Endodermal cell (in vitro differentiated cells): ENCODE results near the gene VAV3. TPM values are rescaled to one million over a fixed set of nuclear protein-coding genes. Genes with fewer than 3 reads are reported as not detected.

Experiments
- DNase-seq: peaks from one replicate; pipeline ENCODE4 v3.0.0-alpha.2; 2017
- H3K27ac ChIP-seq: 2 replicates; pipeline ENCODE4 v1.5.1; 2013; ENCODE audit warnings: mild to moderate bottlenecking, low read depth, low read length, moderate library complexity
- H3K27me3 ChIP-seq: 2 replicates; pipeline ENCODE4 v1.6.1; 2013; ENCODE audit warnings: mild to moderate bottlenecking, low read length, moderate library complexity; ENCODE audit not compliant: insufficient read depth, control insufficient read depth, poor library complexity, severe bottlenecking
- H3K36me3 ChIP-seq: 2 replicates; pipeline ENCODE4 v1.7.0; 2013; ENCODE audit warnings: mild to moderate bottlenecking, low read length, moderate library complexity; ENCODE audit not compliant: control insufficient read depth, insufficient read depth
- H3K4me1 ChIP-seq: one replicate; pipeline ENCODE4 v1.7.0; 2013; ENCODE audit warnings: low read length; ENCODE audit not compliant: control insufficient read depth, insufficient read depth
- H3K4me3 ChIP-seq: 2 replicates; pipeline ENCODE4 v1.5.1; 2013; ENCODE audit warnings: mild to moderate bottlenecking, low read length, moderate library complexity
- H3K9ac ChIP-seq: 2 replicates; pipeline ENCODE4 v1.6.1; 2013; ENCODE audit warnings: mild to moderate bottlenecking, low read length, moderate library complexity; ENCODE audit not compliant: poor library complexity, severe bottlenecking; ENCODE audit errors: extremely low read depth
- H3K9me3 ChIP-seq: 2 replicates; pipeline ENCODE4 v1.6.1; 2013; ENCODE audit warnings: mild to moderate bottlenecking, low read length, moderate library complexity; ENCODE audit not compliant: control insufficient read depth
- H3K27ac Mint-ChIP-seq: 2 replicates; pipeline ENCODE4 v1.8.0; 2020; ENCODE audit warnings: mixed read lengths
- H3K27me3 Mint-ChIP-seq: 2 replicates; pipeline ENCODE4 v1.8.0; 2021; ENCODE audit warnings: mild to moderate bottlenecking, mixed read lengths; ENCODE audit not compliant: insufficient read depth
- H3K36me3 Mint-ChIP-seq: 2 replicates; pipeline ENCODE4 v1.8.0; 2020; ENCODE audit warnings: low read depth, mixed read lengths
- H3K4me1 Mint-ChIP-seq: 2 replicates; pipeline ENCODE4 v1.8.0; 2020; ENCODE audit warnings: mixed read lengths
- H3K4me3 Mint-ChIP-seq: 2 replicates; pipeline ENCODE4 v1.8.0; 2020; ENCODE audit warnings: mild to moderate bottlenecking, moderate library complexity, mixed read lengths
- H3K9me3 Mint-ChIP-seq: 2 replicates; pipeline ENCODE4 v1.8.0; 2020; ENCODE audit warnings: mild to moderate bottlenecking, mixed read lengths
- CTCF ChIP-seq: fragments of 200-600 bp; sonication (generic); conservative IDR thresholded peaks from 2 replicates; pipeline ENCODE4 v1.5.0; 2021; ENCODE audit warnings: antibody characterized with exemption, mild to moderate bottlenecking
- WGBS, 2 experiments: methylation state at CpG; one replicate each; pipeline versions ENCODE4 v1.1.5 to v1.1.7; 2013; ENCODE audit warnings: missing lambda C conversion rate in 2 of 2, mixed read lengths in 1 of 2; ENCODE audit not compliant: insufficient coverage in 1 of 2, insufficient read length in 1 of 2; 5-methylcytosine and 5-hydroxymethylcytosine counted together
- total RNA-seq, 2 donors: library from RNA; stranded (reverse); fragmentation: NEBNext Ultra II Directional in 1 of 2; extraction: Animal tissue kit (Norgen Biotek cat#: 25700) in 1 of 2; gene quantifications; 2 replicates in 1 of 2; 3 replicates in 1 of 2; pipeline ENCODE4 v1.2.1, GENCODE V29; 2021

VAV3 gene
- total RNA-seq, 2 donors from 2014 or later, result 6.9 to 9.6 TPM

DNA sequence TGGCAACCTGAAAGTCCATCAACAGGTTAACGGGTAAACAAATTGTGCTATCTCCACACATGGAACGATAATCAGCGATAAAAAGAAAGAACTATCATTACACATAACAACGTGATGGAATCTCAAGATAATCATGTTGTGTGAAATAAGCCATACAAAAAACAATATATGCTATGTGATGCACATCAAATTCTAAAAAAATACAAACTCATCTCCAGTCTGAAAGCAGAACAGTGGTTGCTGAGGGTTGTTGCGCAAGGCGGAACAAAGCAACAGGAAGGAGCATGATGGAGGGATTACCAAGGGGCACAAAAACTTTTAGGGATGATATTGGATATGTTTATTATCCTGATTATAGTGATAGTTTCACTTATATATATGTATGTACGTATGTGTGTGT is 324.8 kb downstream of the VAV3 start:
- TF ChIP-seq CTCF, result no peak
- no peaks in the 10 kb centered on the region for H3K9me3 Mint-ChIP-seq
- peaks cover 4% of the 10 kb centered on the region for H3K4me1 Mint-ChIP-seq

DNA sequence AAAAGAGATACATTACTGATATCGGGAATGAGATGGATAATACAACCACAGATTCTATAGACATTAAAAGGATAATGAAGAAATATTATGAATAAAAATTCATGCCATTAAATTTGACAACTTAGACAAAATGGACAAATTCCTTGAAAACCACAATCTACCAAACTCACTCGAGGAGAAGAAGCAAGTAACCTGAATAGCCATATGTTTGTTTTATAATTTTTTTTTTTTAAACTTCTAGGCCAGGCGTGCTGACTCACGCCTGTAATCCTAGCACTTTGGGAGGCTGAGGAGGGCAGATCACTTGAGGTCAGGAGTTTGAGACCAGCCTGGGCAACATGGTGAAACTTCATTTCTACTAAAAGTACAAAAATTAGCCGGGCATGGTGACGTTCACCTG is 327.9 kb downstream of the VAV3 start:
- Mint-ChIP-seq H3K4me1 (peaks cover 6% of the 10 kb centered on the region), H3K36me3 (peaks cover 12% of the 10 kb centered on the region), H3K27me3 (no peaks in the 10 kb centered on the region), H3K27ac (no peak overlapping the region), H3K4me3 (no peak overlapping the region), H3K9me3 (peaks cover 7% of the 10 kb centered on the region)
- DNase-seq, result no peak
- no peak overlapping the region for H3K9ac ChIP-seq
- no peaks in the 10 kb centered on the region for H3K9me3 ChIP-seq
- no peaks in the 10 kb centered on the region for H3K4me1 ChIP-seq
- TF ChIP-seq CTCF, result no peak
- no peaks in the 10 kb centered on the region for H3K27me3 ChIP-seq
- H3K4me3 ChIP-seq, result no peak overlapping the region
- no peaks in the 10 kb centered on the region for H3K36me3 ChIP-seq
- H3K27ac ChIP-seq, result no peak overlapping the region
- WGBS, 2 experiments, result 85 to 89% methylated on average over 2 to 5 of the region's 6 CpGs

More for the DNA sequence above, 324.8 kb downstream of the VAV3 start:
- H3K27ac ChIP-seq, result no peak overlapping the region
- Mint-ChIP-seq H3K27ac (no peak overlapping the region), H3K27me3 (no peaks in the 10 kb centered on the region), H3K36me3 (peaks cover 8% of the 10 kb centered on the region), H3K4me3 (no peak overlapping the region)
- no peaks in the 10 kb centered on the region for H3K36me3 ChIP-seq
- H3K9ac ChIP-seq, result no peak overlapping the region
- H3K4me3 ChIP-seq, result no peak overlapping the region
- no peak for DNase-seq
- no peaks in the 10 kb centered on the region for H3K4me1 ChIP-seq
- no peaks in the 10 kb centered on the region for H3K9me3 ChIP-seq
- whole genome bisulfite sequencing, 2 experiments, result 98 to 100% methylated on average over 1 to 6 of the region's 7 CpGs
- H3K27me3 ChIP-seq, result no peaks in the 10 kb centered on the region

GRCh38 chr1:107633596-107633995 is 331.4 kb downstream of the VAV3 start:
- H3K36me3 Mint-ChIP-seq, result peaks cover 6% of the 10 kb centered on the region
- H3K9me3 Mint-ChIP-seq, result peaks cover 7% of the 10 kb centered on the region
- Histone ChIP-seq H3K27me3 (no peaks in the 10 kb centered on the region), H3K4me1 (no peaks in the 10 kb centered on the region), H3K9ac (no peak overlapping the region), H3K36me3 (no peaks in the 10 kb centered on the region), H3K27ac (no peak overlapping the region), H3K4me3 (no peak overlapping the region), H3K9me3 (no peaks in the 10 kb centered on the region)
- H3K4me3 Mint-ChIP-seq, result no peak overlapping the region
- peaks cover 6% of the 10 kb centered on the region for H3K4me1 Mint-ChIP-seq
- no peak for DNase-seq
- no peaks in the 10 kb centered on the region for H3K27me3 Mint-ChIP-seq
- WGBS, 2 experiments, result 50 to 72% methylated on average over 2 to 5 of the region's 5 CpGs
- no peak overlapping the region for H3K27ac Mint-ChIP-seq
- TF ChIP-seq CTCF, result no peak
